ENCODE data around the gene KRT8. TPM values are rescaled to one million over a fixed set of nuclear protein-coding genes. Genes with fewer than 3 reads are reported as not detected.

The KRT8 gene
- polyA plus RNA-seq, 1 of the 3 experiments (the other 2 are of a cell fraction) = 49.4 TPM

- Histone ChIP-seq H3K27ac (ENCODE audit: low read depth in 2 of 2, low read length in 1 of 2) (no peak overlapping the region), H3K9ac (no peak overlapping the region), H2AFZ (ENCODE audit: low read depth) (no peak overlapping the region), H3K4me2 (no peak overlapping the region), H3K36me3 (replicated peaks in 1 of 2; ENCODE audit: control insufficient read depth in 1 of 2, insufficient read depth in 2 of 2, low read length in 1 of 2) (no peaks in the 10 kb centered on the region), H4K20me1 (ENCODE audit: insufficient read depth) (no peaks in the 10 kb centered on the region), H3K79me2 (ENCODE audit: insufficient read depth) (no peaks in the 10 kb centered on the region), H3F3A (replicated peaks; ENCODE audit: insufficient read depth) (peaks cover 6% of the 10 kb centered on the region), H3K4me3 (ENCODE audit: low read depth in 2 of 2, low read length in 1 of 2) (no peak overlapping the region), H3K27me3 (ENCODE audit: insufficient read depth) (no peaks in the 10 kb centered on the region), H3K4me1 (ENCODE audit: control insufficient read depth in 1 of 2, insufficient read depth in 2 of 2, low read depth in 1 of 2, low read length in 1 of 2) (peaks cover 6 to 10% of the 10 kb centered on the region in 2 experiments; a peak in 3 of 4 replicates), H3K9me3 (no peaks in the 10 kb centered on the region), H3K9me2 (no peaks in the 10 kb centered on the region)
- TF ChIP-seq FOXJ3 (CRISPR knock-in tag; IDR thresholded peaks at IDR 0.05) = no peak
- no peak for TF ChIP-seq ELF1 (IDR thresholded peaks at IDR 0.05)
- no peak for TF ChIP-seq POLR2AphosphoS5 (IDR thresholded peaks at IDR 0.05; ENCODE audit: low read depth, low read length)
- TF ChIP-seq EZH2phosphoT487 (IDR thresholded peaks at IDR 0.05; ENCODE audit: borderline replicate concordance, low read depth) = no peak
- TF ChIP-seq MXI1 (IDR thresholded peaks at IDR 0.05; ENCODE audit: low read depth, low read length) = no peak
- TF ChIP-seq SMC3 (IDR thresholded peaks at IDR 0.05; ENCODE audit: low read depth, low read length) = no peak
- no peak for TF ChIP-seq FOSL2 (IDR thresholded peaks at IDR 0.05; ENCODE audit: borderline replicate concordance, low read depth)
- no peak for TF ChIP-seq RFX5 (IDR thresholded peaks at IDR 0.05; ENCODE audit: low read length)
- TF ChIP-seq REST (IDR thresholded peaks at IDR 0.05; ENCODE audit: low read depth, low read length) = no peak
- no peak for TF ChIP-seq PBX3 (IDR thresholded peaks at IDR 0.05)
- DNase-seq = no peak
- WGBS (ENCODE audit: low lambda C conversion rate) = 65% methylated on average over 3 of the region's 3 CpGs
- CTCF ChIA-PET = interaction anchor here (1.1 to 9.7 kb wide), 8 partner anchors 12 to 721 kb away, joined by 3 to 485 read pairs (median 12); no protein-coding TSS in a partner anchor
- POLR2A ChIA-PET = no interaction called here
Observed at GRCh38 chr12:52877242-52877641, 27.6 kb downstream of the KRT8 start.

- H3K9me2 ChIP-seq = no peaks in the 10 kb centered on the region
- no peak overlapping the region for H3K27ac ChIP-seq (ENCODE audit: low read depth in 2 of 2, low read length in 1 of 2)
- H3K4me3 ChIP-seq (ENCODE audit: low read depth in 2 of 2, low read length in 1 of 2) = no peak overlapping the region
- no peaks in the 10 kb centered on the region for H4K20me1 ChIP-seq (ENCODE audit: insufficient read depth)
- H3K4me2 ChIP-seq = no peak overlapping the region
- 86% methylated on average over 6 of the region's 7 CpGs for WGBS (ENCODE audit: low lambda C conversion rate)
- peaks cover 10 to 11% of the 10 kb centered on the region in 2 experiments; a peak in 3 of 4 replicates for H3K4me1 ChIP-seq (ENCODE audit: control insufficient read depth in 1 of 2, insufficient read depth in 2 of 2, low read depth in 1 of 2, low read length in 1 of 2)
- H3F3A ChIP-seq (replicated peaks; ENCODE audit: insufficient read depth) = peaks cover 9% of the 10 kb centered on the region
- H3K79me2 ChIP-seq (ENCODE audit: insufficient read depth) = no peaks in the 10 kb centered on the region
- no peak overlapping the region for H2AFZ ChIP-seq (ENCODE audit: low read depth)
- H3K36me3 ChIP-seq (replicated peaks in 1 of 2; ENCODE audit: control insufficient read depth in 1 of 2, insufficient read depth in 2 of 2, low read length in 1 of 2) = no peaks in the 10 kb centered on the region
- no peak overlapping the region for H3K9ac ChIP-seq
- DNase-seq = no peak
- H3K9me3 ChIP-seq = no peaks in the 10 kb centered on the region
- ChIA-PET POLR2A (no interaction called here), CTCF (interaction anchor here (1.0 to 7.1 kb wide), 6 partner anchors 9 to 549 kb away, joined by 3 to 111 read pairs (median 4); no protein-coding TSS in a partner anchor)
- H3K27me3 ChIP-seq (ENCODE audit: insufficient read depth) = no peaks in the 10 kb centered on the region
- no peak for TF ChIP-seq NRF1 (IDR thresholded peaks at IDR 0.05; ENCODE audit: low read depth, low read length)
- no peak for TF ChIP-seq RFX5 (IDR thresholded peaks at IDR 0.05; ENCODE audit: low read length)
- TF ChIP-seq RAD21 (IDR thresholded peaks at IDR 0.05; ENCODE audit: low read length) = no peak
- TF ChIP-seq RCOR1 (IDR thresholded peaks at IDR 0.05; ENCODE audit: low read length) = no peak
- TF ChIP-seq CTCF (IDR thresholded peaks at IDR 0.05) = no peak
- no peak for TF ChIP-seq SMC3 (IDR thresholded peaks at IDR 0.05; ENCODE audit: low read depth, low read length)
- no peak for TF ChIP-seq POLR2AphosphoS5 (IDR thresholded peaks at IDR 0.05; ENCODE audit: low read depth, low read length)
- no peak for TF ChIP-seq MXI1 (IDR thresholded peaks at IDR 0.05; ENCODE audit: low read depth, low read length)
- TF ChIP-seq EP300 (IDR thresholded peaks at IDR 0.05; ENCODE audit: borderline replicate concordance in 1 of 2, low read depth in 1 of 2, low read length in 1 of 2) = no peak
- TF ChIP-seq TCF12 (IDR thresholded peaks at IDR 0.05) = no peak
- no peak for TF ChIP-seq REST (IDR thresholded peaks at IDR 0.05; ENCODE audit: low read depth, low read length)
- TF ChIP-seq GATA2 (CRISPR knock-in tag; IDR thresholded peaks at IDR 0.05) = no peak
Observed at GRCh38 chr12:52876372-52876771, 28.5 kb downstream of the KRT8 start.

All from SK-N-SH (cell line).